GM12878 (cell line): Measurements from ENCODE around the gene NOSTRIN. TPM values are rescaled to one million over a fixed set of nuclear protein-coding genes. Genes with fewer than 3 reads are reported as not detected.

Experiments
- ATAC-seq: fragments of 200-7000 bp; cut with Tn5 transposase; 3 replicates; pipeline ENCODE4 v1.9.1; 2020; ENCODE audit warnings: mild to moderate bottlenecking, moderate library complexity
- BruUV-seq: library from RNA; stranded (reverse); fragments of 400-500 nt; replicated peaks from 2 replicates; lab custom pipeline; 2021; lab: Mats Ljungman, UMichigan
- CTCF ChIA-PET: fragments of 300-600 bp; sonication (Branson Sonifier 250); formaldehyde crosslinking; extraction: SDS; loops from one replicate; lab custom pipeline; 2021; ENCODE audit warnings: inconsistent platforms; lab: Yijun Ruan, JAX
- POLR2A ChIA-PET: fragments of 350-600 bp; formaldehyde crosslinking; extraction: SDS; loops from one replicate; lab custom pipeline; 2021; ENCODE audit warnings: inconsistent platforms; lab: Charles Lee
- RAD21 ChIA-PET: fragments of 300-600 bp; sonication (Branson Sonifier 250); formaldehyde crosslinking; loops from one replicate; lab custom pipeline; 2023; ENCODE audit warnings: antibody characterized with exemption; ENCODE audit not compliant: unreplicated experiment; lab: Charles Lee
- SMC1A ChIA-PET: fragments of 300-600 bp; sonication (Branson Sonifier 250); formaldehyde crosslinking; loops from one replicate; lab custom pipeline; 2023; ENCODE audit not compliant: unreplicated experiment, uncharacterized antibody; lab: Charles Lee
- DNase-seq: peaks from one replicate; pipeline ENCODE4 v3.0.0-alpha.2; 2011; ENCODE audit warnings: low read depth, low spot score
- FAIRE-seq: peaks from 3 replicates; lab custom pipeline; 2011; peaks lifted over from hg19 to GRCh38; lab: Jason Lieb, UNC
- H2AFZ ChIP-seq: 2 replicates; pipeline ENCODE4 v1.6.0; 2011; ENCODE audit warnings: low read depth, low read length, control low read depth; ENCODE audit not compliant: control insufficient read depth
- H3K27ac ChIP-seq: 2 replicates; pipeline ENCODE4 v1.5.1; 2011; ENCODE audit warnings: control low read depth; ENCODE audit not compliant: control insufficient read depth, insufficient read depth
- H3K27me3 ChIP-seq, 2 experiments: replicated peaks in 1 of 2; 2 replicates each; pipeline versions ENCODE4 v1.6.0 to v1.6.1; 2011; ENCODE audit warnings: low read length in 1 of 2; ENCODE audit not compliant: control insufficient read depth in 2 of 2, insufficient read depth in 2 of 2
- H3K36me3 ChIP-seq, 2 experiments: 2 replicates each; pipeline ENCODE4 v1.5.1; 2011; ENCODE audit warnings: low read length in 1 of 2; ENCODE audit not compliant: control insufficient read depth in 2 of 2, insufficient read depth in 2 of 2
- H3K4me1 ChIP-seq: 2 replicates; pipeline ENCODE4 v1.6.1; 2011; ENCODE audit warnings: mild to moderate bottlenecking, low read length, moderate library complexity, mixed read lengths; ENCODE audit not compliant: control insufficient read depth, insufficient read depth
- H3K4me2 ChIP-seq: 2 replicates; pipeline ENCODE4 v1.6.0; 2011; ENCODE audit warnings: control low read depth; ENCODE audit not compliant: control insufficient read depth, insufficient read depth
- H3K4me3 ChIP-seq: fragments of 200-600 bp; sonication (generic); 2 replicates; pipeline ENCODE4 v1.5.1; 2016
- H3K79me2 ChIP-seq: 2 replicates; pipeline ENCODE4 v1.6.0; 2011; ENCODE audit warnings: low read length; ENCODE audit not compliant: control insufficient read depth, insufficient read depth
- H3K9ac ChIP-seq: 2 replicates; pipeline ENCODE4 v1.8.0; 2011; ENCODE audit warnings: low read length, control low read depth, mixed read lengths; ENCODE audit not compliant: control insufficient read depth, insufficient read depth
- H3K9me3 ChIP-seq: replicated peaks from 3 replicates; pipeline ENCODE4 v1.5.1; 2011; ENCODE audit warnings: mild to moderate bottlenecking, low read length; ENCODE audit not compliant: control insufficient read depth, insufficient read depth
- H4K20me1 ChIP-seq: 2 replicates; pipeline ENCODE4 v1.6.0; 2011; ENCODE audit not compliant: control insufficient read depth, insufficient read depth
- BACH1 ChIP-seq: fragments of 450-650 bp; IDR thresholded peaks from 2 replicates; pipeline ENCODE4 v1.6.1; 2017; ENCODE audit warnings: mild to moderate bottlenecking, borderline replicate concordance
- BCL3 ChIP-seq: IDR thresholded peaks from 2 replicates; pipeline ENCODE4 v1.6.1; 2011; ENCODE audit warnings: borderline replicate concordance, low read depth, mild to moderate bottlenecking, moderate library complexity, low read length; ENCODE audit not compliant: insufficient read depth, poor library complexity, severe bottlenecking
- CBX3 ChIP-seq: fragments of 200-600 bp; sonication (generic); IDR thresholded peaks from 2 replicates; pipeline ENCODE4 v1.6.1; 2016; ENCODE audit warnings: low read depth, borderline replicate concordance
- CEBPB ChIP-seq, 2 experiments: fragments of 150-350 bp in 1 of 2; IDR thresholded peaks; 2 replicates each; pipeline ENCODE4 v1.6.1; 2012 to 2014; ENCODE audit warnings: low read depth in 2 of 2, low read length in 2 of 2, borderline replicate concordance in 1 of 2, inconsistent platforms in 1 of 2
- CHD4 ChIP-seq: fragments of 200-600 bp; sonication (generic); IDR thresholded peaks from 2 replicates; pipeline ENCODE4 v1.6.1; 2016; ENCODE audit warnings: mild to moderate bottlenecking
- CTCF ChIP-seq, 3 experiments: IDR thresholded peaks in 2 of 3; conservative IDR thresholded peaks in 1 of 3; 2 replicates each; pipeline ENCODE4 v1.5.1; 2011; ENCODE audit warnings: low read depth in 3 of 3, low read length in 3 of 3, mild to moderate bottlenecking in 3 of 3, control low read depth in 2 of 3, moderate library complexity in 2 of 3, inconsistent platforms in 1 of 3, mixed read lengths in 1 of 3; ENCODE audit not compliant: control insufficient read depth in 2 of 3, insufficient read depth in 1 of 3; ENCODE audit errors: extremely low read depth in 1 of 3
- E2F4 ChIP-seq: IDR thresholded peaks from 2 replicates; pipeline ENCODE4 v1.6.1; 2012; ENCODE audit warnings: low read depth, low read length, improper control_type of control experiment
- EP300 ChIP-seq, 2 experiments: fragments of 150-350 bp in 1 of 2; IDR thresholded peaks; 2 replicates each; pipeline ENCODE4 v1.6.1; 2011 to 2012; ENCODE audit warnings: low read depth in 2 of 2, low read length in 2 of 2, borderline replicate concordance in 1 of 2, improper control_type of control experiment in 1 of 2, inconsistent platforms in 1 of 2; ENCODE audit not compliant: control insufficient read depth in 1 of 2
- GATAD2B ChIP-seq: fragments of 450-650 bp; conservative IDR thresholded peaks from 2 replicates; pipeline ENCODE4 v1.6.1; 2017; ENCODE audit warnings: low read depth, mild to moderate bottlenecking, moderate library complexity
- HDAC6 ChIP-seq: fragments of 200-600 bp; sonication (generic); IDR thresholded peaks from one replicate; pipeline ENCODE4 v1.8.0; 2017; ENCODE audit warnings: antibody characterized with exemption; ENCODE audit not compliant: unreplicated experiment
- MEF2A ChIP-seq: IDR thresholded peaks from 2 replicates; pipeline ENCODE4 v1.6.1; 2011; ENCODE audit warnings: low read depth, mild to moderate bottlenecking, low read length, moderate library complexity; ENCODE audit not compliant: insufficient read depth
- MTA2 ChIP-seq: fragments of 450-650 bp; IDR thresholded peaks from 2 replicates; pipeline ENCODE4 v1.6.1; 2016; ENCODE audit warnings: low read depth, mild to moderate bottlenecking, moderate library complexity
- PML ChIP-seq: IDR thresholded peaks from 2 replicates; pipeline ENCODE4 v1.6.1; 2012; ENCODE audit warnings: low read length, inconsistent platforms
- WRNIP1 ChIP-seq: IDR thresholded peaks from 2 replicates; pipeline ENCODE4 v1.6.1; 2011; ENCODE audit warnings: low read depth, low read length, improper control_type of control experiment, borderline replicate concordance
- ZBTB33 ChIP-seq: fragments of 450-650 bp; IDR thresholded peaks from 2 replicates; pipeline ENCODE4 v1.6.1; 2017; ENCODE audit warnings: mild to moderate bottlenecking
- in situ Hi-C: fragments of 300-500 bp; cut with MboI; formaldehyde crosslinking; loops from 9 replicates; pipeline ENCODE4 v1.14.3; 2018; ENCODE audit warnings: mixed read lengths
- intact Hi-C: fragments of 100-400 bp; cut with micrococcal nuclease; formaldehyde crosslinking; loops from one replicate; pipeline ENCODE4 v1.14.2; 2022; ENCODE audit not compliant: unreplicated experiment
- polyA plus RNA-seq, 11 experiments: library from polyadenylated mRNA; depleted of rRNA in 4 of 11; unstranded in 6 of 11; stranded (reverse) in 5 of 11; fragments of >200 nt; fragmentation: Nextera tagmentation in 4 of 11; fragmentation: Illumina TruSeq in 1 of 11; extraction: Ambion mirVana in 4 of 11; extraction: Trizol in 1 of 11; gene quantifications; 1 replicate in 1 of 11; 2 replicates in 10 of 11; pipeline versions ENCODE4 v1.2.1 to v1.2.3, GENCODE V29; 2011 to 2016; ENCODE audit warnings: inconsistent platforms in 2 of 11, missing spikeins in 2 of 11, low read depth in 1 of 11
- total RNA-seq, 4 experiments: library from RNA; depleted of rRNA in 3 of 4; stranded (reverse); fragments of >200 nt in 3 of 4; fragmentation: Illumina TruSeq in 1 of 4; extraction: Trizol in 1 of 4; gene quantifications; 2 replicates each; pipeline versions ENCODE4 v1.2.1 to v1.2.3, GENCODE V29; 2013 to 2021

NOSTRIN gene
- total and polyA plus RNA-seq, 10 of the 15 experiments (the other 5 are each of a cell fraction or from before 2014, with no cell fraction given), result 0.13 to 0.42 (median 0.37) TPM; not detected in 5

GRCh38 chr2:168894720-168895119 is 92.3 kb downstream of the NOSTRIN start (continued):
- TF ChIP-seq BCL3 (no peak), EP300 (IDR thresholded peaks at IDR 0.05; ENCODE audit: borderline replicate concordance in 1 of 2, control insufficient read depth in 1 of 2, low read depth in 2 of 2, low read length in 2 of 2) (no peak)

- no peak overlapping the region for H3K4me2 ChIP-seq
- no peak overlapping the region for H3K4me3 ChIP-seq
- no peak overlapping the region for H3K27ac ChIP-seq
- H4K20me1 ChIP-seq, result no peaks in the 10 kb centered on the region
- RAD21 ChIA-PET, result no interaction called here
- DNase-seq, result no peak
- in situ Hi-C loops, result no loop called here
- H3K9ac ChIP-seq, result no peak overlapping the region
- CTCF ChIA-PET, result no interaction called here
- no peaks in the 10 kb centered on the region for H3K79me2 ChIP-seq
- H3K36me3 ChIP-seq, result no peaks in the 10 kb centered on the region
- peaks cover 0 to 3% of the 10 kb centered on the region in 2 experiments; a peak in 1 of 4 replicates for H3K27me3 ChIP-seq
- ATAC-seq, result no peak
- no peak for FAIRE-seq
- intact Hi-C loops, result no loop called here
- H3K4me1 ChIP-seq, result no peaks in the 10 kb centered on the region
- POLR2A ChIA-PET, result no interaction called here
- no peak overlapping the region for H2AFZ ChIP-seq
- TF ChIP-seq CEBPB (IDR thresholded peaks at IDR 0.05; ENCODE audit: borderline replicate concordance in 1 of 2, low read depth in 2 of 2, low read length in 2 of 2), result no peak
- no peak for TF ChIP-seq CBX3
- no peak for TF ChIP-seq ZBTB33
- TF ChIP-seq MEF2A, result no peak
- TF ChIP-seq CHD4, result no peak
- no peak for TF ChIP-seq HDAC6
- TF ChIP-seq PML, result no peak
- TF ChIP-seq CTCF (IDR thresholded peaks at IDR 0.05 in 2 of 3, conservative IDR thresholded peaks at IDR 0.05 in 1 of 3; ENCODE audit: control insufficient read depth in 2 of 3, extremely low read depth in 1 of 3, insufficient read depth in 1 of 3, low read depth in 3 of 3, low read length in 3 of 3), result no peak
- TF ChIP-seq WRNIP1, result no peak
- no peak for TF ChIP-seq GATAD2B
- no peak for TF ChIP-seq MTA2
- no peak for TF ChIP-seq BACH1
- TF ChIP-seq E2F4, result no peak
- BruUV-seq, result no TSS peak
- no peaks in the 10 kb centered on the region for H3K9me3 ChIP-seq
- SMC1A ChIA-PET, result no interaction called here
Measured at GRCh38 chr2:168895771-168896170, 93.3 kb downstream of the NOSTRIN start.
